IMR-90 (cell line): ENCODE measurements around the gene SURF2. TPM values are rescaled to one million over a fixed set of nuclear protein-coding genes. Genes with fewer than 3 reads are reported as not detected.

ENCODE experiments used
- ATAC-seq: fragments of 200-7000 bp; cut with Tn5 transposase; 2 replicates; pipeline ENCODE4 v1.9.1; 2020; ENCODE audit warnings: low read depth, mild to moderate bottlenecking, moderate library complexity
- BruUV-seq: library from RNA; stranded (reverse); fragments of 400-500 nt; replicated peaks from 2 replicates; lab custom pipeline; 2021; lab: Mats Ljungman, UMichigan
- CTCF ChIA-PET: fragments of 300-600 bp; formaldehyde crosslinking; extraction: SDS; loops from one replicate; lab custom pipeline; 2021; ENCODE audit warnings: antibody characterized with exemption; lab: Yijun Ruan, JAX
- POLR2A ChIA-PET: fragments of 300-600 bp; sonication (Branson Sonifier 250); formaldehyde crosslinking; loops from one replicate; lab custom pipeline; 2022; ENCODE audit warnings: antibody characterized with exemption; ENCODE audit not compliant: unreplicated experiment; lab: Charles Lee
- DNase-seq: peaks from one replicate; pipeline ENCODE4 v3.0.0; 2013
- H2AFZ ChIP-seq: replicated peaks from 2 replicates; pipeline ENCODE3; 2013; ENCODE audit warnings: low read length, mild to moderate bottlenecking; ENCODE audit not compliant: poor library complexity
- H2AK5ac ChIP-seq: 2 replicates; pipeline ENCODE4 v1.6.1; 2013; ENCODE audit warnings: low read depth, low read length, inconsistent platforms
- H2AK9ac ChIP-seq: replicated peaks from 2 replicates; pipeline ENCODE3; 2013; ENCODE audit warnings: mild to moderate bottlenecking, low read depth, low read length, moderate library complexity; ENCODE audit not compliant: poor library complexity
- H2BK120ac ChIP-seq: 2 replicates; pipeline ENCODE4 v1.6.1; 2013; ENCODE audit warnings: low read depth, low read length, inconsistent platforms
- H2BK15ac ChIP-seq: 3 replicates; pipeline ENCODE4 v1.6.1; 2013; ENCODE audit warnings: low read depth, low read length, inconsistent platforms
- H2BK20ac ChIP-seq: 2 replicates; pipeline ENCODE4 v1.6.1; 2013; ENCODE audit warnings: low read depth, mild to moderate bottlenecking, inconsistent platforms, low read length, moderate library complexity
- H2BK5ac ChIP-seq: 2 replicates; pipeline ENCODE4 v1.6.1; 2013; ENCODE audit warnings: mild to moderate bottlenecking, low read depth, low read length, inconsistent platforms; ENCODE audit not compliant: poor library complexity, severe bottlenecking
- H3K14ac ChIP-seq: replicated peaks from 2 replicates; pipeline ENCODE4 v1.6.1; 2013; ENCODE audit warnings: low read depth, low read length, inconsistent platforms
- H3K18ac ChIP-seq: 2 replicates; pipeline ENCODE4 v1.6.1; 2013; ENCODE audit warnings: low read depth, low read length, control low read depth
- H3K23ac ChIP-seq: 2 replicates; pipeline ENCODE4 v1.6.1; 2013; ENCODE audit warnings: low read depth, low read length, inconsistent platforms
- H3K27ac ChIP-seq: 2 replicates; pipeline ENCODE4 v1.5.1; 2013; ENCODE audit warnings: mild to moderate bottlenecking, control low read depth, low read length; ENCODE audit not compliant: insufficient read depth
- H3K27me3 ChIP-seq: 2 replicates; pipeline ENCODE4 v1.6.1; 2013; ENCODE audit warnings: low read length; ENCODE audit not compliant: control insufficient read depth, insufficient read depth
- H3K36me3 ChIP-seq: 2 replicates; pipeline ENCODE4 v1.6.1; 2013; ENCODE audit warnings: low read length, mixed read lengths; ENCODE audit not compliant: control insufficient read depth, insufficient read depth
- H3K4ac ChIP-seq: 2 replicates; pipeline ENCODE4 v1.6.1; 2013; ENCODE audit warnings: low read depth, low read length, inconsistent platforms
- H3K4me1 ChIP-seq: 2 replicates; pipeline ENCODE4 v1.6.1; 2013; ENCODE audit warnings: low read length, mixed read lengths; ENCODE audit not compliant: control insufficient read depth, insufficient read depth
- H3K4me2 ChIP-seq: 2 replicates; pipeline ENCODE4 v1.6.1; 2013; ENCODE audit warnings: low read depth, mild to moderate bottlenecking, control low read depth, low read length, moderate library complexity
- H3K4me3 ChIP-seq: 2 replicates; pipeline ENCODE4 v1.5.1; 2013; ENCODE audit warnings: low read depth, mild to moderate bottlenecking, control low read depth, low read length, moderate library complexity; ENCODE audit not compliant: insufficient read depth
- H3K56ac ChIP-seq: 2 replicates; pipeline ENCODE4 v1.6.1; 2013; ENCODE audit warnings: low read length, inconsistent platforms; ENCODE audit not compliant: insufficient read depth; ENCODE audit errors: extremely low read depth
- H3K79me1 ChIP-seq, 2 experiments: 2 replicates each; pipeline ENCODE4 v1.6.1; 2013; ENCODE audit warnings: low read length in 2 of 2, inconsistent platforms in 1 of 2, low read depth in 1 of 2
- H3K9ac ChIP-seq: 2 replicates; pipeline ENCODE4 v1.6.1; 2013; ENCODE audit warnings: low read depth, low read length, control low read depth
- H3K9me1 ChIP-seq: 2 replicates; pipeline ENCODE4 v1.6.1; 2013; ENCODE audit warnings: low read length, inconsistent platforms; ENCODE audit not compliant: insufficient read depth
- H3K9me3 ChIP-seq: 2 replicates; pipeline ENCODE4 v1.6.1; 2013; ENCODE audit warnings: low read length; ENCODE audit not compliant: control insufficient read depth, insufficient read depth
- H4K20me1 ChIP-seq: 2 replicates; pipeline ENCODE4 v1.6.1; 2013; ENCODE audit warnings: low read length, inconsistent platforms; ENCODE audit not compliant: insufficient read depth
- H4K5ac ChIP-seq: 2 replicates; pipeline ENCODE4 v1.6.1; 2013; ENCODE audit warnings: mild to moderate bottlenecking, low read depth, low read length, control low read depth
- H4K8ac ChIP-seq, 2 experiments: 2 replicates each; pipeline ENCODE4 v1.6.1; 2013; ENCODE audit warnings: low read depth in 2 of 2, low read length in 2 of 2, control low read depth in 1 of 2, inconsistent platforms in 1 of 2
- H4K91ac ChIP-seq: 2 replicates; pipeline ENCODE4 v1.6.1; 2013; ENCODE audit warnings: low read depth, low read length, inconsistent platforms; ENCODE audit not compliant: insufficient read depth
- BHLHE40 ChIP-seq: fragments of 150-350 bp; IDR thresholded peaks from 2 replicates; pipeline ENCODE4 v1.6.1; 2016; ENCODE audit warnings: mild to moderate bottlenecking, low read depth, low read length
- CEBPB ChIP-seq: IDR thresholded peaks from 2 replicates; pipeline ENCODE4 v1.6.1; 2012; ENCODE audit warnings: low read depth, low read length, improper control_type of control experiment
- CHD1 ChIP-seq: IDR thresholded peaks from 2 replicates; pipeline ENCODE4 v1.6.1; 2012; ENCODE audit warnings: low read depth, low read length, improper control_type of control experiment
- MAFK ChIP-seq: IDR thresholded peaks from 2 replicates; pipeline ENCODE4 v1.6.1; 2012; ENCODE audit warnings: low read depth, low read length, improper control_type of control experiment
- MAZ ChIP-seq: IDR thresholded peaks from 2 replicates; pipeline ENCODE4 v1.6.1; 2012; ENCODE audit warnings: low read depth, mild to moderate bottlenecking, low read length, improper control_type of control experiment, moderate library complexity, borderline replicate concordance
- MXI1 ChIP-seq: IDR thresholded peaks from 2 replicates; pipeline ENCODE4 v1.6.1; 2012; ENCODE audit warnings: low read depth, mild to moderate bottlenecking, low read length, moderate library complexity, borderline replicate concordance
- POLR2A ChIP-seq: IDR thresholded peaks from 2 replicates; pipeline ENCODE4 v1.6.1; 2012; ENCODE audit warnings: mild to moderate bottlenecking, low read depth, low read length
- RAD21 ChIP-seq: IDR thresholded peaks from 2 replicates; pipeline ENCODE4 v1.6.1; 2012; ENCODE audit warnings: low read length, improper control_type of control experiment
- RFX5 ChIP-seq: IDR thresholded peaks from 2 replicates; pipeline ENCODE4 v1.8.0; 2012; ENCODE audit warnings: low read depth, mild to moderate bottlenecking, low read length, moderate library complexity
- WGBS, 2 experiments: methylation state at CpG; one replicate each; pipeline versions ENCODE4 v1.1.5 to v1.1.7; 2013; ENCODE audit warnings: missing lambda C conversion rate in 2 of 2; ENCODE audit not compliant: insufficient read length in 1 of 2; ENCODE audit errors: extremely low coverage in 2 of 2; 5-methylcytosine and 5-hydroxymethylcytosine counted together
- dilution Hi-C: fragments of 300-500 bp; cut with HindIII; formaldehyde crosslinking; loops from one replicate; pipeline ENCODE4 v1.14.3; 2018; ENCODE audit warnings: low sequenced_read_pairs; ENCODE audit not compliant: unreplicated experiment
- in situ Hi-C: fragments of 300-500 bp; cut with MboI; formaldehyde crosslinking; loops from 3 replicates; pipeline ENCODE4 v1.14.3; 2019; ENCODE audit warnings: low sequenced_read_pairs, inconsistent platforms, mixed read lengths
- intact Hi-C: fragments of 100-400 bp; cut with micrococcal nuclease; formaldehyde crosslinking; loops from 2 replicates; pipeline ENCODE4 v1.10.0; 2022
- polyA plus RNA-seq, 3 experiments: library from polyadenylated mRNA; depleted of rRNA; stranded (reverse); fragments of >200 nt; gene quantifications; 2 replicates each; pipeline ENCODE4 v1.2.3, GENCODE V29; 2012; ENCODE audit warnings: low replicate concordance in 1 of 3
- total RNA-seq: library from RNA; depleted of rRNA; stranded (reverse); fragments of >200 nt; gene quantifications from 2 replicates; pipeline ENCODE4 v1.2.3, GENCODE V29; 2012
- TF ChIP-seq, protein P1 (sequence below): fragments of 150-350 bp; IDR thresholded peaks from 2 replicates; pipeline ENCODE4 v1.6.1; 2017; ENCODE audit warnings: mild to moderate bottlenecking, antibody characterized with exemption, low read length, low read depth

SURF2 gene
- total and polyA plus RNA-seq, 2 of the 4 experiments (the other 2 are of a cell fraction) = 9.9 to 16.3 TPM

DNA sequence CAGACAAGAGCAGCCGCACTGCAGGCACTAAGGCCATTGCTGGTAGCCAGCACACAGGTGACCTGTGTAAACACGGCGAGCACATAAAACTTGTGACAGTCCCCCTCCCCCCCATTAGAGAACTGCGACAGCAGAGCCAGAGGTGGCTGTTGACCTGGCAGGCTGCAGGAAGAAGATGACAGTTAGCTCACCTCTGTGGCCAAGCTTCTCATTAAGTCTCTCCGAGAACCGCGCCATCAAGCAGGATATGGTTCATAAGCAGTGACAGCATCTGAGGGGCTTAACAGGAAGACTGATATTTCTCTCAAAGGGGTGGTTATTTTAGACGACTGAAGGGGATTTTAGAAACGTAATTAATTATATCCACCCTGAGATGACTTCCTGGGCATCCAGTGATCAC lies 14.3 kb downstream of the SURF2 start:
- H3K18ac ChIP-seq = no peak overlapping the region
- H3K9me3 ChIP-seq = no peaks in the 10 kb centered on the region
- H3K4me3 ChIP-seq = no peak overlapping the region
- H3K79me1 ChIP-seq = peaks cover 13 to 60% of the 10 kb centered on the region in 2 experiments
- no peaks in the 10 kb centered on the region for H3K27me3 ChIP-seq
- no peak overlapping the region for H2AK5ac ChIP-seq
- H2BK20ac ChIP-seq = no peak overlapping the region
- no peak overlapping the region for H3K4me2 ChIP-seq
- ATAC-seq (no peak), DNase-seq (no peak)
- no peak overlapping the region for H2AK9ac ChIP-seq
- intact Hi-C loops (no loop called here), dilution Hi-C loops (no loop called here), in situ Hi-C loops (no loop called here)
- no peak overlapping the region for H4K8ac ChIP-seq
- no peak overlapping the region for H3K9ac ChIP-seq
- POLR2A ChIA-PET = no interaction called here
- no peak overlapping the region for H3K4ac ChIP-seq
- H2BK120ac ChIP-seq = no peak overlapping the region
- peaks cover 12% of the 10 kb centered on the region for H3K4me1 ChIP-seq
- H4K5ac ChIP-seq = no peak overlapping the region
- no peak overlapping the region for H3K14ac ChIP-seq
- no peak overlapping the region for H3K27ac ChIP-seq
- TF ChIP-seq BHLHE40 (no peak), MXI1 (no peak), MAZ (no peak), CHD1 (no peak), RAD21 (no peak), POLR2A (no peak), CEBPB (no peak), MAFK (no peak), RFX5 (no peak)
- TF ChIP-seq, protein P1, sequence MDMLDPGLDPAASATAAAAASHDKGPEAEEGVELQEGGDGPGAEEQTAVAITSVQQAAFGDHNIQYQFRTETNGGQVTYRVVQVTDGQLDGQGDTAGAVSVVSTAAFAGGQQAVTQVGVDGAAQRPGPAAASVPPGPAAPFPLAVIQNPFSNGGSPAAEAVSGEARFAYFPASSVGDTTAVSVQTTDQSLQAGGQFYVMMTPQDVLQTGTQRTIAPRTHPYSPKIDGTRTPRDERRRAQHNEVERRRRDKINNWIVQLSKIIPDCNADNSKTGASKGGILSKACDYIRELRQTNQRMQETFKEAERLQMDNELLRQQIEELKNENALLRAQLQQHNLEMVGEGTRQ = no peak
- CTCF ChIA-PET = no interaction called here
- no peak overlapping the region for H2BK5ac ChIP-seq
- H3K56ac ChIP-seq = no peak overlapping the region
- WGBS, 2 experiments = 100% methylated on average over 3 of the region's 9 CpGs; no CpG with 5 or more reads in 1 of the 2 experiments
- no peak overlapping the region for H2AFZ ChIP-seq
- peaks cover 67% of the 10 kb centered on the region for H3K36me3 ChIP-seq
- H2BK15ac ChIP-seq = no peak overlapping the region
- peaks cover 96% of the 10 kb centered on the region for H4K20me1 ChIP-seq
- H3K23ac ChIP-seq = no peak overlapping the region
- H4K91ac ChIP-seq = no peak overlapping the region
- peaks cover 32% of the 10 kb centered on the region for H3K9me1 ChIP-seq
- BruUV-seq = no TSS peak
